Stromal cell of bone marrow (primary cell): ENCODE results near the gene NLGN1.

Experiments used
- DNase-seq: peaks from one replicate; pipeline ENCODE4 v3.0.0-alpha.2; 2012; ENCODE audit warnings: low read depth

Gene NLGN1

DNA sequence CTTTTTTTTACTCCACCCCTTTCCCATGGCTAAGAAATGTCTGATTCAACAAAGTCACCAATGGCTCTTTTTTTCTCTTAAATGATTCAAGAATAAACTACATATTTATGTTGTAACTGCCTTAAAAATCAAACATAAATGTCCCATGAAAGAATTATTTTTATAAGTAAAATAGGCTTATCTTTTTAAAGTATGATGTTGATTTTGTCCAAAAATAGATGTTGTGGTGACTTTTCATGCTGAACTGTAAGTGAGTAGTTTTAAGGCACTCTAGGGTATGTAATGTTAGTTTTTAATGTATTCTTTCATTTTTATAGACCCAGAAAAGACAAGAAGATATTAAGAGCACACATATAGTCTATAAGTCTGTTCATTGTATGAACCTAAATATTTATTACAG, 594.9 kb downstream of the NLGN1 start:
- no peak for DNase-seq

DNA sequence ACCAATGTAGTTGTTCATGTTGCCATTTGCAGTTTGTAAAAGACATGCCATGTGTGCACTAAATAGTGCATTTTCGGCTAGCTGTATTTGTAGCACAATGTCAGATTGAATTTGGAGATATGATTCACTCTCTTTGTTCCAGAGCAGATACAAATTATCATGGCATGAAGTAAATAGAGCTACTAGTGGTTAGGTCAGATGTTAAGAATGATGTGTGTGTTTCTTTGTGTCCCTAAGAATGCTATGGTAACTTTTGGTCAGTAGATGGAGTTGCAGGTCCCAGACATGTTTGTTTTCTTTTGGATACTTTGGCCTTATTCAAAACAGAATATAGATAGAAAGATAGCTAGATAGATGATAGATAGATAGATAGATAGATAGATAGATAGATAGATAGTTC, 595.8 kb downstream of the NLGN1 start:
- DNase-seq, result peak; percentile 55

DNA sequence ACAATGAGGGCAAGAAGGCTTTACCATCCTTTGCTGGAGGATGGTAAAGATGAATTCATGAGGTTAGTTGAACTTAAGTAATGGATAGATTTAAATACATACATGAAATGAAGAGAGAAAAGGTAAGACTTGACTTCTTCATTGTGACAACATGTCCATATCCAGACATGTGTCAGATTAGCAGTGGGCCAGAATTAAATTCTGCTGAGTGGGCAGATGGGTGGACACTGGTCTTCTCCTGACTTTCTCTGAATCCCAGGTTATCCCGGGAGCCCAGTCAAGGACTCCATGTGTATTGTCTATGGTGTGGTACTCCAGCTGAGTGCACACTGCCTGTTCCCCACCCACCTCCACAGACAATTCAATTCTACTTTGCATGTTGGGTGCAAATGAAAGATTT, 603.1 kb downstream of the NLGN1 start:
- no peak for DNase-seq

DNA sequence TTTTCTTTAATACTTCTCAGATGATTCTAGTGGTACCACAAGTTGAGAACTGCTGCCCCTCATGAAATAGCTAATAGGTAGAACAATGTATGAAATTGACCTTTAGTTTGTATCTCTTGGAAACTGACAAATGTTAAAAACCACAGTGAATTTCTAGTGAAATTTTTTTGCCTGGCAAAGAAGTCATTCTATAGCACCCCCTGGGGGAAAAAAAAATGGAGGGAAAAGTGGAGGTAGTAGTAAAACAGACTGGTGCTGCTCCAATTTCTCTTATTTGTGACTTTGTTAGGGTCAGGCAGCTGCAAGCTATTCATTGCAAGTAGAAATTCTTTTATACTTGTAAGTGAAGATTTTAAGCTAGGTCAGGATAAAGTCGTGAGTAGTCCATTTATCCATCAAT, 605.0 kb downstream of the NLGN1 start:
- no peak for DNase-seq

DNA sequence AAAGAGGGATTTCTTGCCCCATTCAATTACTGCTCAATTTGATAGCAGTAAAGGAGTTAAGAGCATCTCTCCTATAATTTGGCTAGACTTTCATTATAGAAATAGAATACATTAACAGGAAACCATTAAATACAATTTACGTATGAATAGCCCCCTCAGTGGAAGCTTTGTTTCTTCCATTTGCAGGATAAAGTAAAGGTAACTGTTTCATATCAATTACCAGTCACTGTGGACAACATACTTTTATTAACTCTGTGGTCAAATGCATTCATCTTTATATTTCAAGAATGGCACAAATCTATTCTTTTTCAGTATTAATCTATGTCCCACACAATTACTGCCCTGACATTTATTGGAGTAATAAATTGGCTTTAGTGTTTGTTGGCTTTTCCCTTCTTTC, 613.4 kb downstream of the NLGN1 start:
- DNase-seq, result no peak

DNA sequence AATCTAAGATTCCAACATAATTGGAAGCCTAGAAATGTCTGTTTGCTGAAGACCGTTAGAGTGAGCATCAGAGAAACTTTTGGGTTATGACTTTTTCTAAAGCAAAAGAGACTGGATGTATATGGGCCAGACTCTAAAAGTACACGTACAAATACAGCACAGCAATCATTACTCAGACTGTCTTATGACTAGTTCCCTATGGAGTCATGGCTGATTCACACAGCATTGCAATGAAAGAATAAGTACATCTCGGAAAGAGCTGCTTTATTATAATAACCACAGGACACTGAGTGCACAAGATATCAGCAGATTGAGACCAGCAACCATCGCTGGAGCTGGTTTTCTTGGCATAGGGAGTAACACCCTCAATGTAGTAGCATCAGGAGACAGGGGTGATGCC, 618.6 kb downstream of the NLGN1 start:
- peak; percentile 88 for DNase-seq

DNA sequence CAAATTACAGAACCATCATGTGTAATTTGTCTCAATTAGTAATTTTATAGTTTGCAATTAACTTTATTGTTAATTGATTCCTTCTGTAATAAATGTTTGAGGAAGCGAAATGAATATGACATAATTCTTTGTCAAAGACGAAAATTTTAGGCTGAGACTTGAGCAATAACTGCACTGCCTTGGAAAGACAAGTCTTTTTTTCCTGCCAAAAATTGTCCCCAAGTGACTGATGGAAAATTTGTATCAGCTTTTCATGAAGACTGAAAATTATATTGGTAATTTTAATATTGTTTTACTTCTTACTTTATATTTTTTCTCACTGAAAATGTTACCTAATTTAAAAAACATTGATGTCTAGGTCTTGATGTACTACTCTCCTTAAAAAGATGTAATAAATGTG, 622.6 kb downstream of the NLGN1 start:
- no peak for DNase-seq

DNA sequence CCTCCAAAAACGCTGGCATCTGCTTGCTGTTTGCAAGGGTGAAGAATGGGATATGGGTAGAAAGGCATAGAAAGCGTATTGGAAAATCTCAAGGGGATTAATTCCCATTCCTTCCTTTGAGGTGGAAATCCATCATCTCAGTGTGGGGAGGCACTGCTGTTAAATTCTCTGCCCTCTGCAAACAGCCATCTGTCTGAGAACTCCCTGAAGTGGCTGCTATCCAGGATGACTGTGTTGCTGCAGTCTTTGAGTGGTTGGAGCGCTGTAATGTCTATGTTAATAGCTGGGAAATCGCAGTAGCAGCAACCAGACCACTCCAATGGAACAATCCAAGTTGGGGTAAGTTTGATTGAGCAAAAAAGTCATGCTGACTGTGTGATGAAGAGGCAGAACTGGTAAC, 625.9 kb downstream of the NLGN1 start:
- DNase-seq, result peak; percentile 16

DNA sequence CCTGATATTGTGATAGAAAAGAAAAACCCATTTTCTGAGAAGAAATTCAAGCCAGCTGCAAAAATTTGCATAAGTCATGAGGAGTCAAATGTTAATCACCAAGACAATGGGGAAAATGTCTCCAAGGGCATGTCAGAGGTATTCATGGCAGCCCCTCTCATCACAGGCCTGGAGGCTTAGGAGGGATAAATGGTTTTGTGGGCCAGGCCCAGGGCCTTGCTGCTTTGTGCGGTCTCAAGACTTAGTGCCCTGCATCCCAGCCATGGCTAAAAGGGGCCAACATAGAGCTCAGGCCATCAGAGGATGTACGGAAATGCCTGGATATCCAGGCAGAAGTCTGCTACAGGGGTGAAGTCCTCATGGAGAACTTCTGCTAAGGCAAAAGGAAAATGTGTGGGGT, 631.1 kb downstream of the NLGN1 start:
- no peak for DNase-seq

DNA sequence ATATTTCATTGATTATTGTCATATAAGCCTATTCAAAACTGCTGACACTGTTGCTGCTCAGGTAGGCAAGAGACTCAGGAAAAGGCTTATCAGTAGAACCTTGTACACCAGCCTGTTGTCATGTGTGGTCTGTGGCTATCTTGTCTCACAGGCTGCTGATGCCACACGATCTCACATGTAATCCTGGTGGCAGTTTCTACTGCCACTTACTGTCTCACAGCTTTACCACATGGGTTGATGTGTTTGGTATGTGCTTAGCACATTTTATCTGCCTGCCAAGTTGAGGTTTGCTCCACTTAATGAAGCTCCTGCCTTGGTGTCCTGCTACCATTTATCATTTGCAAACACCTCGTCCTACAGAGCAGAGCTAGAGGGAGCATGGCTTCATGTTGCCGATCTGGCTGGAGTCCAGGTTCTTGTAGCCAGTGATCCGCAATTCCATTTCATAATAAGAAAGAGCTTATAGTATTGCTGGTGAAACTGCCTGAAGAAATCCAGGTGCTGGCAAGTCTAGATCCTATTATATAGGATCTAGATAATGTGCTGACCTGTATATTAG, 637.9 kb downstream of the NLGN1 start:
- DNase-seq, result no peak

DNA sequence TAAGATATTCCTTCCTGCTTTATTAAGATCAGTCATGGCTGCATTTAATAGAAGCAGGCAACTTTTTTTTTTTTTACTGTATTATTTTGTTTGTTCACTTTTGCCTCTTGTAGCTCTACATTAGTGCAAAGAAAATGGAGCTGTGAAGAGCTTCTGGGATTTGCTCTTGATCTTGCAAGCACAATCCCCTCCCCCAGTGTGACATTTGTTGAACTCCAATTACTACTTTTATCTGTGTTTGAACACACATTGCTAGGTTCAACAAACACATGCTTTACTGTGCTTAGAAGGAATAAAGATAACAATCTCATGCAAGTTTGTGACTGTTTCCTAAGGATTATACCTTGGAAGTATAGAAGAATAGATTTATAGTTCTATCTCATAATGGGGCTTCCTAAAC, 648.8 kb downstream of the NLGN1 start:
- no peak for DNase-seq

DNA sequence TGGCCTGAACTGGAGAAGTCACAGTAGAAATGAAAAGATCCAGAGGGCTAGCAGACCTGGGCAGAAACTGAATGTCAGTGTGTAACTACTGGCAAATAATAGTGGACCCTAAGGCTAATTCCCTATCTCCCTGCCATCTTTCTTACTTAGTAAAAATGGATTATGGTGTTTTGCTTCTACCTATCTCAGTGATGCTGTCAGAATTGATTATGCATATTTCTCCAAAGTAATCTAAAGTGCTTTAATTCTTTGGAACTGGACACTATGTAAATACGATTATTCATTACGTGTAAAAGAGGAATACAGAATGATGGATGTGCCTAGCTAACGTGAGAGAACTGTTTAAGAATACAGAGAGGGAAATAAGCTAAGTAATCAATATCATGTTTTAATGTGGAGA, 651.9 kb downstream of the NLGN1 start:
- DNase-seq, result no peak

DNA sequence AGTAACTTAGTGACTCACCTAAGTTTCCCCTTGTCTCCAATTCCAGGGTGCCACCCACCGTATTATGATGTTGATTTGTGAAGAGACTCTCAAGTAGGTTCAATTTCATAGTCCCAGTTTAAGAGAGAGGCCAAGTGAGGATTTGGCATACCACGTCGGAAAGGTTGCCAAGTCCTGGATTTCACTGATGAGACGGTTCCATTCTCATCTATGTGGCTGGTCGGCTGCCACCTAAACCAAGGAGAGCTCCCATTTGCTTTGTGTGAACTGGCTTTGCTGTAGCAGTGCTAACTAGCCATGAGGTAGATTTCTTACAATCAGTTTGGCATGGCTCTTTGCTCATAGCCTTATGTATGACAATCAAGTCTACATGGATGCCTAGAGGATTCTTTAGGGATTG, 653.6 kb downstream of the NLGN1 start:
- no peak for DNase-seq

DNA sequence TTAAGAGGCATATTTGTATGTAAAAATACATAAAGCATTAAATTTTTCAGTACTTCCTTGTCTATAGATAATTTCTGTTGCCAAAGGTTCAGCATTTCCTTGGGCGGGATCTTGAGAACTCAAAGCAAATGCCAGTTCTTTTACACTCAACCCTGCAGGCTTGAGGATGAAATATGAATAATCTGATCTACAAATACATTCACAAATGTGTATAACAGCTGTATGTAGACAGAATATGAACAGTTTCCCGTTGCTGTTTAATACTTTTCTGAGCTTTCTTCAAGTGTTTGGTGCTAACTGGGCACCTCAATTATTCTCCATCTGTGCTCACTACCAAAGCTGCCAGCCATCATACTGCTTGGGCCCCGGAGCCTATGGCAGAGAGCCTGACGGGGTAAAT, 661.3 kb downstream of the NLGN1 start:
- DNase-seq, result no peak

DNA sequence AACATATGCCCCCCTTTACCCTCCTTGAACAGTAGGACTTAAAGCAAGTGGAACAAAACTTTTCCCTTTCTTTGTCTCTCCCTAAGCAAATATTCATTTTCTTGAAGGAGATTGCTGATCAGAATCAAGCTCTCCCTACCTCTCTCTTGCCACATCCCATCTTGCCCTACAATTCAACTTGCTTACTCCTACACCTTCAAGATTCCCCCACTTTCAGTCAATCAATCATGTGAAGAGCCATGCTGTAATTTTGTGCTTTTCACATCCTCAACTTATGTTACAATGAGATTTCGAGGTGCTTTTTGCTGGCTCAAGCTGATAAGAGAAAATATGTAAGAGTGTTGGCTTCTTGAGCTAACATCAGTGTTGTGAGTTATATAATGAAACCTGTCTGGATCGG, 662.9 kb downstream of the NLGN1 start:
- DNase-seq, result no peak

DNA sequence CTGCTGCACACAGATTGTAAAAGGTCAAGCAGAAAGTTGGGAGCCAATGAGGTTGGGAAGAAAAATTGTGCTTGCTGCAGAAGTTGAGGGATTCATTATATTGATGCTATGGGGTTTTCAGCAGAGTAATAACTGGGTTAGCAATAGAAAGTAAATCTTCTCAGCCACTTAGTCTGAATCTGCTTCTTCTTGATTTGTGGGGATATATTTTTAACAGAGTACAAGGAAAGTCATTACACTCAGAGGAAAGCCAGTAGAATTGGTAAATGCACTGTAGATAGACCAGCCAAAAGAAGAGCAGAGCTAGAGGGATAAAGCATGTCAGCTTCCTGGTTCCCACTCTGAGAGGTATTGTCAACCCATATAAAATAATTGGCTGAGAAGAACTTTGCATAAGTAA, 663.6 kb downstream of the NLGN1 start:
- no peak for DNase-seq

DNA sequence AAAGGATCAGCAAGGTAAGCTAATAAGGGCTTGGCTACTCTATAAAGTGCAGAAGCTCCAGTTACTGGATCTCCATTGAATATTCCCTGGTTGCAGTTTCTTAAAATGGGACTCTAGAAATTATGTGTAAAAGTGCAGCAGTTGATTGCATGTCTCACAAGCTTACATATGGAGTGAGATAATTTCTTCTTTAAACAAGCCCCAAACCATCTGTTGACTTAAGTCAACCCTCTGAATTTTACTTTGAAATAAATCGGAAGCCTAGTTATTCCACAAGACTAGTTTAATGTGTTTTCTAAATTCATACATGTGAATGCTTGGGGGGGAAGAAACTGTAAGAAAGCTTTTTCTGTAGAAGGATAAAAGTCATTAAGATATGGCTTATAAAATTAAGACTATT, 664.2 kb downstream of the NLGN1 start:
- DNase-seq, result no peak

DNA sequence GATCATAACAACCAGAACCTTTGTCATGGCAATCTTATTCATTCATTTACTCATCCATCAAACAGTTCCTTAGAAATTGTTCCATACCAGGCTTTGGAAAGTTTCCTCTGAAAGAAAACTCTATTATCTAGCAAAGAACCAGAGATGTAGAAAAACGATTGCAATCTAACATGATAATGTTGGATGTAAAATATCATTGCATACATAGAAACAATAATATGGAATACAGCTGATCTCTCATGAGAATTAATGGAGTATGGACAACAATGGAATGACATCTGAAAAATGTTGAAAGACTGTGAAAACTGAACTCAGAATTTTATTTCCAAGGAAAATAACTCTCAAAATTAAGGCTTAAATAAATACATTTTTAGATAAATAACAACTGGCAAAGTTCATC, 665.4 kb downstream of the NLGN1 start:
- DNase-seq, result no peak

DNA sequence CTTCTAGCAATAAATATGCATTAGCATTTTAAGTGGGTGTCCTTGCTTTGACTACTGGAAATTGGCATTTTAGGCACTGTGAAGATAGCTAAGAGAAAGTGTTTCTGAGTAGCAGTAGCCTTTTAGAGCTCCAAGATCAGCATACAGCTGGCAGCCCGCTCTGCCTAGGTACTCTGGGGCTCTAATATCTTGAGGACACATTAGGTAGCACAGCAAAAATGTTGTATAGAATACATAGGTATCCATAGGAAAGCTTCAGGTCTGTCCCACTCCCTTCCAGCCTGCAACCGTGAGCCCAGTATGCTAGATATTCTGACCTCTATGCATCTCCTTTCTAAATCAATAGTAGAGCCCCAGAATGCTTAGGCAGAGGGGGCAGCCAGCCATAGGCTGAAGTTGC, 670.5 kb downstream of the NLGN1 start:
- DNase-seq, result no peak

DNA sequence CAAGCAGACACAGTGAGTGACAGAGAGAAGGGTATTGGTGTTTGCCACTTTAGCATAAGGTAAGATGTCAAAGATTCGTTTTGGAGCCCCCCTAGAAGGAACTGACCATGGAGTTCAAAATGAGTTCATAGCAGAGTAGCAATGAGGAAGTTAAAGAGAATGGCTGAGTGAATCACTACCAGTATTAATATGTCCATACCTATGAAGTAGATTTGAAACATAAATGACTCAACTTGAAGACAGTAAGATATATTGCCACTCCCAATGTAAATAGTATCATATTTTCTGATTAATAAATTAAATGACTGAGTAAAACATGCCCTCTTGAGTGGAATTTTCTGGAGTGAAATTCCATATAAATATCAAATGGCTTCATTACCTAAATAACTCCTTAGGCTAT, 675.1 kb downstream of the NLGN1 start:
- DNase-seq, result no peak

DNA sequence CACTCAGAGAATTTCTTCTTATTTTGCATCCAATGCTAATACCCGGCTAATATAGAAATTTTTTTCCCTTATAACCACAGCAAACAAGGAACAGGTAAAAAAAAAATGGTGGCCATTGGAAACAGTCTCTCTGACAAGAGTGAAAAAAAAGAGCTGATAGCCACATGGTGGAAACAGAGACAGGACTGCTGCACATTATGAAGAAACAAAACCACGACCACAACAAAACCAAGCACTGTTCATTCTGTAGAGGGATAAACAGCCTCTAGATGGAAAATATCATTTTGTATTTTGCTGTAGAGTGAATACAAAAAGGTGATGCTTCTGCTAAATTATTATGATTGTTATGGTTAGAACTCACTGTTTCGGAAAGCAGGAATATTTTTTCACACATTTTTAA, 686.2 kb downstream of the NLGN1 start:
- no peak for DNase-seq

DNA sequence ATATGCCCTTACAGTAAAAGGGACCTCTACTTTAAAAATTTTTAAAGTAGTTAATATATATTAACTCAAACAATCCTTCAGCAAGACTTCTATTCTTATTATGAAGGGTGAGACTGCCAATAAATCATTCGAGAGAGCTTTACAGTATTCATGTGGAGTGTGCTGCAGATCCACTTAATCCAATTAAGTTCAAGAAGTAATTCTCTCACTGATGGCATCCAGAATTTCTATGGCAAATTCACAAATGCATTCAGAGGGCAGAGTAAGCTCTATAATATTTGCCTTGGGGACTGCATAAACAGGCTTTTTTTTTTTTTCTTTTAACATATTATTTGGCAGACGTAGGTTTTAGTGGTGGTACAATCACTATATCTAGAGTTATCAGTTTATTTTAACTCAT, 692.0 kb downstream of the NLGN1 start:
- no peak for DNase-seq

DNA sequence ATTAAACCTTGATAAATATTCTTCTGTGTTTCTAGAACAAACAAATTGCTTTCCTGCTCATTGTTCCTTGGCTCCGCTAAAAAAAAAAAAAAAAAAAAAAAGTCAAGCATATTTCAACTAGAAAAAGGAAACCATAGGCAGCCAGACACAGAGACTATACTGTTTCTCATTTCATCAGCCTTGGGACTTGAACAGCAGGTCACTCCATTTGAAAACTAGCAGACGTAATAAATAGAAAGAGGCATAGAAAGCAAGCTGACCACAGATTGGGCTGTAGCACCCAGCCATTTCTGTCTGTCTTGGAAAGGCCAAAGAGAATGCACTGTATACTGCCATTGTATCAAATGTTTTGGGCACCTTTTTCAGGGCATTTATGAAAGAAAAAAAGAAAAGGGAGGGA, 697.1 kb downstream of the NLGN1 start:
- no peak for DNase-seq

DNA sequence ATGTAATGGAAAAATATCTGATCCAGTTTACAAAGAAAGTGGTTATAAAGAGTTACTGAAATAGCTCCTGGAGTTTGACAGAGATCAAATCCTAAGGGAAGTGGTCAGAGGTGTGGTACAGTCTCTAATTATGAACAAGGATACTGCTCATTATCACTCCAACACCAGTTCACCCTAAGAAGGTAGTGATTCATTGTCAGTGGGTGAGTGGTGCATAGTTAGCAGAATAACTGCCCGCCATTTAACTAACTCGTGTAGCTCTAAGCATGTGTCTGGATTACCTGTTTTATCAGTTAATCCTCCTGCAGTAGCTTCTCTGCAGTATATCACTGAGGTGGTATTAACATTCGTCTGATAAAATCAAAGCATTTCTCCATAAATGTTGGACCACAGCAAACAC, 700.1 kb downstream of the NLGN1 start:
- DNase-seq, result no peak

DNA sequence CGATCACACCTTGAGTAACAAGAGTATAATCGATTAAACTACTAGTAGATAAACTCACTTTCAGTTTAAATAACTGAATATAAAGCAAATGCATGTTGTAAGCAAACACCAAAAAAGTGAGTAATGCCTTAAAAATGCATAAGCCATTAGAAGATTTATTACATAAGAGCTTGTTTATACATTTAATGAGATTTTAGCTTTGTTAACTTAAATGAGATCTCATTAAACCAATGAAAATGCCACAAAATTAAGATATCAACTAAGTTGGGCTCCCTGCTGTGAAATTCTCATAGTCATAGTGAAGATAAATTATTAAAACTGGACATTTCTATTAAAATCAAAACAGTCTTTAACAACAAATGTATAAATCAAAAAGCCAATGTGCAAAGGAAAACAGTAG, 701.2 kb downstream of the NLGN1 start:
- no peak for DNase-seq
